Loucy (cell line): ENCODE data around the gene ADAMTS7.
"Not testable (repeated sequence)": the region's sequence is repeated elsewhere in the genome, so short reads cannot be mapped to it uniquely, and the experiment has no call there.

Experiments used
- H2AFZ ChIP-seq: fragments of 200-600 bp; sonication (generic); 2 replicates; pipeline ENCODE4 v1.6.0; 2016; ENCODE audit warnings: antibody characterized with exemption, mild to moderate bottlenecking, low read length, moderate library complexity
- H3F3A ChIP-seq: fragments of 200-600 bp; 2 replicates; pipeline ENCODE4 v1.6.0; 2016; ENCODE audit warnings: antibody characterized with exemption, low read depth, mild to moderate bottlenecking
- H3K27me3 ChIP-seq: fragments of 200-600 bp; sonication (generic); 2 replicates; pipeline ENCODE4 v1.6.1; 2014; ENCODE audit warnings: low read length, mild to moderate bottlenecking; ENCODE audit not compliant: insufficient read depth, poor library complexity, severe bottlenecking
- H3K36me3 ChIP-seq: fragments of 200-600 bp; sonication (generic); 2 replicates; pipeline ENCODE4 v1.6.1; 2016; ENCODE audit warnings: low read length; ENCODE audit not compliant: insufficient read depth
- H3K4me1 ChIP-seq: fragments of 200-600 bp; sonication (generic); 2 replicates; pipeline ENCODE4 v1.5.1; 2014; ENCODE audit warnings: low read length, mild to moderate bottlenecking; ENCODE audit not compliant: insufficient read depth, poor library complexity, severe bottlenecking
- H3K4me2 ChIP-seq: fragments of 200-600 bp; sonication (generic); 2 replicates; pipeline ENCODE4 v1.6.0; 2014; ENCODE audit warnings: antibody characterized with exemption, low read length, low read depth, mild to moderate bottlenecking; ENCODE audit not compliant: poor library complexity, severe bottlenecking
- H3K4me3 ChIP-seq: fragments of 200-600 bp; sonication (generic); 2 replicates; pipeline ENCODE4 v1.5.1; 2014; ENCODE audit warnings: low read length, mild to moderate bottlenecking, mixed read lengths; ENCODE audit not compliant: poor library complexity, severe bottlenecking
- H3K79me2 ChIP-seq: fragments of 200-600 bp; sonication (generic); 2 replicates; pipeline ENCODE4 v1.6.1; 2014; ENCODE audit warnings: low read length; ENCODE audit not compliant: insufficient read depth
- H3K9ac ChIP-seq: fragments of 200-600 bp; sonication (generic); 2 replicates; pipeline ENCODE4 v1.6.0; 2014; ENCODE audit warnings: mild to moderate bottlenecking, low read depth, low read length, moderate library complexity; ENCODE audit not compliant: poor library complexity, severe bottlenecking
- H3K9me2 ChIP-seq: fragments of 200-600 bp; sonication (generic); replicated peaks from 2 replicates; pipeline ENCODE4 v1.6.1; 2016; ENCODE audit warnings: low read depth, low read length, mixed read lengths
- H3K9me3 ChIP-seq: fragments of 200-600 bp; sonication (generic); 2 replicates; pipeline ENCODE4 v1.6.1; 2014; ENCODE audit warnings: mild to moderate bottlenecking, antibody characterized with exemption, low read length, low read depth; ENCODE audit not compliant: insufficient read depth
- H4K20me1 ChIP-seq: fragments of 200-600 bp; sonication (generic); 2 replicates; pipeline ENCODE4 v1.6.0; 2014; ENCODE audit warnings: antibody characterized with exemption, low read length, mild to moderate bottlenecking; ENCODE audit not compliant: insufficient read depth, poor library complexity, severe bottlenecking
- CTCF ChIP-seq: fragments of 200-600 bp; sonication (generic); conservative IDR thresholded peaks from 2 replicates; pipeline ENCODE4 v1.5.1; 2014; ENCODE audit warnings: mild to moderate bottlenecking, antibody characterized with exemption, low read length
- EZH2phosphoT487 ChIP-seq: fragments of 200-600 bp; IDR thresholded peaks from 2 replicates; pipeline ENCODE4 v1.6.1; 2018; ENCODE audit warnings: antibody characterized with exemption, mild to moderate bottlenecking, moderate library complexity, borderline replicate concordance

ADAMTS7 gene

GRCh38 chr15:78752492-78753358 lies 58.5 kb downstream of the ADAMTS7 start:
- no peak overlapping the region for H3K4me2 ChIP-seq
- no peaks in the 10 kb centered on the region for H3K27me3 ChIP-seq
- no peak overlapping the region for H3K9ac ChIP-seq

GRCh38 chr15:78751602-78751979 lies 59.7 kb downstream of the ADAMTS7 start:
- no peak overlapping the region for H3K4me2 ChIP-seq

More at GRCh38 chr15:78752492-78753358, 58.5 kb downstream of the ADAMTS7 start:
- Histone ChIP-seq H3K36me3 (no peaks in the 10 kb centered on the region), H2AFZ (no peak overlapping the region), H3K9me3 (no peaks in the 10 kb centered on the region), H3K79me2 (no peaks in the 10 kb centered on the region), H3K9me2 (no peaks in the 10 kb centered on the region), H3K4me1 (peaks cover 10% of the 10 kb centered on the region), H4K20me1 (no peaks in the 10 kb centered on the region), H3K4me3 (no peak overlapping the region), H3F3A (no peaks in the 10 kb centered on the region)
- no peak for TF ChIP-seq CTCF
- no peak for TF ChIP-seq EZH2phosphoT487

GRCh38 chr15:78750974-78751601 lies 60.2 kb downstream of the ADAMTS7 start:
- H3K36me3 ChIP-seq, H3K79me2 ChIP-seq, H3K9ac ChIP-seq, H3K9me3 ChIP-seq, H4K20me1 ChIP-seq, H3K9me2 ChIP-seq, H3K4me1 ChIP-seq, H3K27me3 ChIP-seq, H3F3A ChIP-seq: not testable (repeated sequence)
- peak overlapping the region; percentile 44 for H3K4me2 ChIP-seq
- peak overlapping the region; percentile 32 for H3K4me3 ChIP-seq
- H2AFZ ChIP-seq, result peak overlapping the region; percentile 60; the same call in 1 of the 2 replicates
- peak; percentile 67 for TF ChIP-seq CTCF

More at GRCh38 chr15:78751602-78751979, 59.7 kb downstream of the ADAMTS7 start:
- H4K20me1 ChIP-seq, result no peaks in the 10 kb centered on the region
- H3K9me2 ChIP-seq, result no peaks in the 10 kb centered on the region
- H3K4me3 ChIP-seq, result no peak overlapping the region
- no peaks in the 10 kb centered on the region for H3K9me3 ChIP-seq
- no peaks in the 10 kb centered on the region for H3F3A ChIP-seq
- no peak for TF ChIP-seq CTCF
- no peak for TF ChIP-seq EZH2phosphoT487
- H2AFZ ChIP-seq, result no peak overlapping the region
- H3K4me1 ChIP-seq, result no peaks in the 10 kb centered on the region
- H3K36me3 ChIP-seq, result no peaks in the 10 kb centered on the region
- H3K9ac ChIP-seq, result no peak overlapping the region
- no peaks in the 10 kb centered on the region for H3K79me2 ChIP-seq
- H3K27me3 ChIP-seq, result no peaks in the 10 kb centered on the region
